HEK293T (cell line): ENCODE measurements around the gene CPNE4.

Source experiments
- ARNT ChIP-seq: fragments of 450-650 bp; IDR thresholded peaks from 2 replicates; pipeline ENCODE4 v1.6.1; 2017; ENCODE audit warnings: mild to moderate bottlenecking
- BHLHE40 ChIP-seq: fragments of 450-650 bp; IDR thresholded peaks from 2 replicates; pipeline ENCODE4 v1.6.1; 2016; ENCODE audit warnings: mild to moderate bottlenecking, moderate library complexity, borderline replicate concordance
- ELF4 ChIP-seq: fragments of 450-650 bp; IDR thresholded peaks from 2 replicates; pipeline ENCODE4 v1.6.1; 2017; ENCODE audit warnings: antibody characterized with exemption
- FOXA1 ChIP-seq: fragments of 450-650 bp; IDR thresholded peaks from 2 replicates; pipeline ENCODE4 v1.6.1; 2016; ENCODE audit warnings: mild to moderate bottlenecking
- LEF1 ChIP-seq: fragments of 450-650 bp; IDR thresholded peaks from 2 replicates; pipeline ENCODE4 v1.6.1; 2017; ENCODE audit warnings: mild to moderate bottlenecking, borderline replicate concordance
- SUZ12 ChIP-seq: fragments of 450-650 bp; IDR thresholded peaks from 2 replicates; pipeline ENCODE4 v1.6.1; 2016; ENCODE audit warnings: mild to moderate bottlenecking

GRCh38 chr3:131756405-131756804 lies 278.4 kb downstream of the CPNE4 start:
- TF ChIP-seq SUZ12: no peak
- no peak for TF ChIP-seq LEF1
- TF ChIP-seq ELF4: no peak
- no peak for TF ChIP-seq FOXA1
- no peak for TF ChIP-seq ARNT
- TF ChIP-seq BHLHE40: no peak
